ENCODE data around the gene RBM34. TPM values are rescaled to one million over a fixed set of nuclear protein-coding genes. Genes with fewer than 3 reads are reported as not detected.

Gene RBM34
- total and polyA plus RNA-seq, 8 donors: 9.8 to 79.7 (median 56.7) TPM; not detected in 1

DNA sequence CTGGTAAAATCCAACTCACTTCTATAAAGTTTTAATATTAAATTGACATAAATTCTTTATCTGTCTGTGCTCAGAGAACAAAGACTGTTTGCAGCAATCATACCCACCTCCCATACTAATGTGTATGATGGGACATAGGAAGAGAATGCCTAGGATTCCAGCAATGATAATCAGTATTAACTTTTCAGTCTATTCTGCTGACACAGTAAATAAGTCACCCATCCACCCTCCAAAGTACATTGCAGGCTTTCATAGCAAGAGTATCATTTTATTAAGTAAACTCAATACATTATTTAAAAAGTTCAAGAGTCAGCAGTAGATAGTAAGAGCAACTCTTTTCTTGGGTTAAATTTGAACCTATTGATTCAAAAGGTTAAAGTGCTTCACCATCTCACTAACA is 8.8 kb downstream of the RBM34 start:
- peaks cover 39 to 99% (median 98%) of the 10 kb centered on the region in 4 donors for H3K36me3 ChIP-seq
- peaks cover 0 to 10% (median 5%) of the 10 kb centered on the region in 4 donors for H3K4me1 ChIP-seq
- no peak for DNase-seq
- H3K27me3 ChIP-seq: no peaks in the 10 kb centered on the region
- no peaks in the 10 kb centered on the region for H3K9me3 ChIP-seq
- no peak overlapping the region for H3K27ac ChIP-seq
- H3K4me3 ChIP-seq: no peak overlapping the region
- TF ChIP-seq POLR2AphosphoS5 (IDR thresholded peaks at IDR 0.05) (no peak), POLR2A (IDR thresholded peaks at IDR 0.05) (no peak), CTCF (IDR thresholded peaks at IDR 0.05) (no peak), EP300 (IDR thresholded peaks at IDR 0.05) (no peak)
- intact Hi-C loops (cut with DNase I; ENCODE audit: low total_unique reads): no loop called here

DNA sequence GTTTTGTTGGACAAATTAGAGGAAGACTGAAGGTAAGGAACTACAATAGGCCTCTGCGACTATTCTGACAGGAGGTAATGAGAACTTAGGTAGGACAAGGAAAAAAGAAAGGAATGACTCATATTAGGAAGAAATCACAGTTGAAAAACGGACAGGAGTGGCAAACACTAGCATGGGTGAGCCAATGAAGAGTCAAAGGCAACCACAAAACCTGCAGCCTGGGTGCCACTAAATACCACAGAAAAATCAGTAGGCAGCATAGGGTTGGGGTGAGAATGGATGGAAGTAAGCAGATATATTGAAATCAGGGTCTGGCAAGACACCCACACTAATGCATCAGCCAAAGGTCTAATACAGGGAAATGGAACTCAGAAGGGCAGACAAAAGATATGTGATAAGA is 10.0 kb downstream of the RBM34 start:
- Histone ChIP-seq H3K4me1 (no peaks in the 10 kb centered on the region), H3K4me3 (no peak overlapping the region), H3K27me3 (no peaks in the 10 kb centered on the region), H3K36me3 (peaks cover 44 to 99% (median 98%) of the 10 kb centered on the region in 4 donors), H3K9me3 (no peaks in the 10 kb centered on the region), H3K27ac (no peak overlapping the region)
- no peak for DNase-seq
- no peak for TF ChIP-seq POLR2A (IDR thresholded peaks at IDR 0.05)
- no peak for TF ChIP-seq CTCF (IDR thresholded peaks at IDR 0.05)
- no peak for TF ChIP-seq POLR2AphosphoS5 (IDR thresholded peaks at IDR 0.05)
- no peak for TF ChIP-seq EP300 (IDR thresholded peaks at IDR 0.05)
- intact Hi-C loops (cut with DNase I; ENCODE audit: low total_unique reads): no loop called here
- 78 to 86% (median 79%) methylated on average over 2 of the region's 2 CpGs for WGBS, 5 donors

- intact Hi-C loops (cut with DNase I; ENCODE audit: low total_unique reads): no loop called here
- H3K27ac ChIP-seq: no peak overlapping the region
- TF ChIP-seq POLR2A (IDR thresholded peaks at IDR 0.05): no peak
- TF ChIP-seq POLR2AphosphoS5 (IDR thresholded peaks at IDR 0.05): no peak
- no peak for TF ChIP-seq EP300 (IDR thresholded peaks at IDR 0.05)
- TF ChIP-seq CTCF (IDR thresholded peaks at IDR 0.05): no peak
- 91 to 94% (median 93%) methylated on average over 9 of the region's 9 CpGs for WGBS, 5 donors
- H3K36me3 ChIP-seq: peaks cover 45 to 100% (median 99%) of the 10 kb centered on the region in 4 donors
- DNase-seq: no peak
- no peaks in the 10 kb centered on the region for H3K27me3 ChIP-seq
- H3K4me1 ChIP-seq: no peaks in the 10 kb centered on the region
- H3K4me3 ChIP-seq: no peak overlapping the region
- H3K9me3 ChIP-seq: no peaks in the 10 kb centered on the region
Measured at GRCh38 chr1:235149824-235150223, 11.2 kb downstream of the RBM34 start.

DNA sequence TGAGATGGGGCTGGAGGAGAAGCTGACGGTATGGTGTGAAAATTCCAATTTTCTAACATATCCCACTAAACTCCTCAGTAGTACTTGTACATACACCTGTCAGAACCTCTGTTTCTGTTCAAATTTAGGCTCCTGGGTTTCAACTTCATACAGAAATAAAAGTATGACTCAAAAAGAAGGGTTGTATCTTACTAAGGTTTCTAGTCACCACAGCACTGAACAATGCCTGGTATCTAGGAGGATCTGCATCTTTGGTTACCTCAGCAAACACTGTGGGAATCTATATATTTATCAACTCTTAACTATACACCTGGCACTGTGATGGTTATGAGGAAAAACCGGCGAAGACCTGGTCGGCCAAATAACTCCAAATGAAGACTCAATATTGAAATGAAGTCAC is 13.8 kb downstream of the RBM34 start:
- no peak for DNase-seq
- Histone ChIP-seq H3K9me3 (no peaks in the 10 kb centered on the region), H3K4me1 (no peaks in the 10 kb centered on the region), H3K4me3 (no peak overlapping the region), H3K27ac (no peak overlapping the region), H3K36me3 (peaks cover 55 to 100% (median 99%) of the 10 kb centered on the region in 4 donors), H3K27me3 (no peaks in the 10 kb centered on the region)
- TF ChIP-seq EP300 (IDR thresholded peaks at IDR 0.05) (no peak), POLR2AphosphoS5 (IDR thresholded peaks at IDR 0.05) (no peak), CTCF (IDR thresholded peaks at IDR 0.05) (no peak)
- intact Hi-C loops (cut with DNase I; ENCODE audit: low total_unique reads): no loop called here
- 88 to 97% (median 96%) methylated on average over 4 of the region's 4 CpGs for WGBS, 5 donors

Measured in stomach (tissue), 9 donors.